OCI-M2 (cell line): ENCODE measurements around the gene KIF1A.

Experiments used
- DNase-seq: peaks from one replicate; lab custom pipeline; 2025; ENCODE audit not compliant: unreplicated experiment; lab: John Stamatoyannopoulos, UW

Gene KIF1A

DNA sequence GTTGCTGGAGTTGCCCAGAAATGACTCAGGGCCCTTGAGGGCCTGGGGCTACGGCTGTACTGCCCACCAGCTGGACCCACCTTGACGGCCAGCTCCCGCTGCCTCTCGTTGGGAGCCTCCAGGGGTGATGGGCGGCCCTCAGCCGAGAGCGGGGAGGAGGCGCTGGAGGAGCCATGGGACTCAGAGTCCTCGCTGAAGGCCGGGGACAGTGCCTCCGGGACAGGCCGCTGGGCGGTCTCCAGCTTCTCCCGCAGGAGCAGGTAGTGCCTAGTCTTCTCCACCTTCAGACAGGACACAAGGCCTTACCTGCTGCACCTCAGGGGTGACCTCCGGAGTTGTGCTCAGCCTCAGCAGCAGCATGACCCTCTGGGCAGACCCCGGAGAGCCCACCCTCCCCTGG lies 97.6 kb downstream of the KIF1A start:
- DNase-seq: no peak

DNA sequence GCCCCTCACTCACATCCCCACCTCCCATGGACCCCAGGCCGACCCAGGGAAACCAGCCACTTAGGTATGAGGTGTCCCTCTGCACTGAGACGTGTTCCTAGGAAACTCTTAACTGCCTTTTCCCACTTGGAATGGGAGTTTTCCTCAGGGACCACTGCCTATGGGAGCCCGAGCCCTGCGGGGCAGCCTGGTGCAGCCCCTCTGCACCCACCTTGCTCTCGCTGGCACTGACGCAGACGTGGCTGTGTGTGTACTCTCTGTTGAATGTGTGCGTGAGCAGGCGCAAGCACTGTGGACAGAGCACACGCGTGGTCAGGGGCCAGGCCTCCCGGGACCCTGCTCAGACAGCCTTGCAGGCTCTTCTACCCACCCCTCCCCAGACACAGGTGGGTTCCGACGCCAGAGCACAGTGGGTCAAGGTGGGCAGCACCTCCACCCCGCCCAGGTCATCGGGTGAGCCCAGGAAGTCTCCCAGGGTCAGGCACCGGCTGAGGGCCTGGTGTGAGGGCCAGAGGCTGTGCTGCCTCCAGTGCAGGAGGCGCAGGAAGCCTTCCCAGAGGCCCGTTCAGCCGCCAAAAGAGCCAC lies 98.3 kb downstream of the KIF1A start:
- DNase-seq: no peak

DNA sequence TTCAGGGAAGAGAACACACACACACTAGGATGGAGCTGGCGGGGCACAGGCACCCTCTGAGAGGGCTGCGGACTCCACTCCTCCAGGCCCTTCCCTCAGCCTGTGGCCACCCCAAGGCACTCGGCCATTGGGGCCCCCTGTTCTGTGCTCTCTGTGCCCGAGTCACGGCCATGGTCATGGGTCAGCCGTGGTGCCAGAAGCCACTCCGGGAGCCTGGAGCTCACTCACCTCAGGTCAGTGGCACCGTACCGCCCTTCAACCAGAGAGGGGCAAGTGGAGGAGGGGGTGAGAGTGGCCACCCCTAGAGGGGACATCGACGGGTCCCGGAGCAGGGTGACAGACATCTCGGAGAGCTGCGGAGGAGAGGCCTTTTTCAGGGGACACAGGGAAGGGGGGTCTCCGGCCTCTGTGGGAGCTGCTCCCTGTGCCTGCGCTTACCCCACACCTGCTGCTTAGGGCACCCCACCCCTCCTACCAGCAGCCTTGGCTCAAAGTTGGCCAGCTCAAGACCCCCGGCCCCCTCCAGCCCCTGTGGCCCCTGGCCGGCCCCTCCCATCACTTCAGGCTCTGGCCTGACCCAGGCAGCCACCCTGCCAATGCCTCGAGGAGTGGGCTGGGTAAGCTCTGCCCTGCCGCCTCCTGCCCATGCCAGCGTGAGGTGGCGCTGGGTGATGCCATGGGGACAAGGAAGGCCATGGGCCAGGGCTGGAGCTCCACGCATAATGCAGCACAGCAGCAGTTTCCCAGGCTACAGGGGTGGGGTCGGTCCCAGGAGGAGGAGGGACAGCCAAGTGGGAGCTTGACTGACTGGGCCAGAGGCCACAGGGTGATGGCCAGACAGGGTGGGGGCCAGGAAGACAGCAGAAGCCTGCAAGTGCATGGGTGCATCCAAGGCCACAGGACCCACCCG lies 99.1 kb downstream of the KIF1A start:
- DNase-seq: no peak

DNA sequence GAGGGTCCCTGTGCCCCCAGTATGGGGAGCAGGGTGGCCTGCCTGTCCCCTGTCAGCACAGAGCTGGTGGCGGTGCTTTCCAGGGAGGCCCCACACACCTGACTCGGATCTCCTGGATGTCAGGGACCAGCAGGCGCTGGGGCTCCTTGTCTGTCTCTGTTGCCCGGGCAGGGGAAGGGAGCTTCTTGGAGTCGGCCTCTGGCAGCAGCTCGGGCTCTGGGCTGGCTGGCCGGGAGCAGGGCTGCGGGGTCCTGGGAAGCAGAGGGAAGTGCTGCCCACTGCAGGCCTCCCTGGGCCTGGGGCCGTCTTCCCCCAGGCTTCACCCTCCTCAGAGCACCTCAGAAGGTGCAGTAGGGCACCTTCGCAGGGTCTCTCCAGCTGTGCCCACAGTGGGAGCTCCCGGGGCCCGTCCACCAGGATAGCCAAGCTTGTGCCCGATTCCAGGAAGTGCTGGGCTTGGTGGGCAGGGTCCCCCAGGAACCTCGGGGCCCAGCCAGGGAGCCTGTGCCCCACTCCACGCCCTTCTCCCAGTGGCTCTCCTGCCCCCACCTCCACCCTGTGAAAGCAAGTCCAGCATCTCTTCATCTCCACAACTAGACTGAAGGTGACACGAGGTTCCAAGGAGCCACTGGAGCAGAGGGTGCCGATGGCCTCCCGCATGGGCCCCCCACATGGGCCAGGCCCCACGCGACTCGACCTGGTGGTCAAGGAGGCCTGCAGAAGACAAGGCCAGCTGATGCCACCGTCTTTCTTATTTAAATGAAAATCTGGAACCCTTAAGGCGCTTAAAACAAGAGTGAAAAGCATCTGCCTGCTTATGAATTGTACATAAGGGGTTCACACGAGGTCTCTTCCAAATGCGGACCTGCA lies 100.1 kb downstream of the KIF1A start:
- DNase-seq: no peak

DNA sequence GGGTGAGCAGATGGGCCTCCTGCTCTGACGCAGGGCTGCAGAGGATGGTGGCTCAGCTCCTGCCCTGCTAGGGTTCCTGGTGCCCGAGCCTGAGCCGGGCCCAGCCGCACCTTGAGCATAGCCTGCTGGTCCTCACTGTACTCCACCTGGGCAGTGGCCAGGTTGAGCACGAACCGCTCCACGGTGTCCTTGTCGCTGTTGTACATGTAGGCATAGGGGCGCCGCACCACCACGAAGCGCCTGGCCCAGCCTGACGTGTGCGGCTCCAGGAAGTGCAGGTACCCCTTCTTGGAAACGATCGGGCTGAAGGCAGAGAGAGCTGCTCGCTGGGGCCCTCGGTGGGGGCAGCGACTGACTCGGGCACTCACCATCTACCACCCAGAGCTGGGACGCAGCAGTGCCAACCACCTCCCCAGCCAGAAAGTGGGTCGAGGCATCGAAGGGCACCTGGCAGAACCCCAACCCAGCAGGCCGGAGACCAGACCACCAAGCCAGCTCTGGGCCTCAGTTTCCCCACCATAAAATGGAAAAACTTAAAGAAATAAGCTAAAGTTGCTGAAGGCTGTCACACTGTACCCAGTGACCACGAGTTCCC lies 101.0 kb downstream of the KIF1A start:
- no peak for DNase-seq

DNA sequence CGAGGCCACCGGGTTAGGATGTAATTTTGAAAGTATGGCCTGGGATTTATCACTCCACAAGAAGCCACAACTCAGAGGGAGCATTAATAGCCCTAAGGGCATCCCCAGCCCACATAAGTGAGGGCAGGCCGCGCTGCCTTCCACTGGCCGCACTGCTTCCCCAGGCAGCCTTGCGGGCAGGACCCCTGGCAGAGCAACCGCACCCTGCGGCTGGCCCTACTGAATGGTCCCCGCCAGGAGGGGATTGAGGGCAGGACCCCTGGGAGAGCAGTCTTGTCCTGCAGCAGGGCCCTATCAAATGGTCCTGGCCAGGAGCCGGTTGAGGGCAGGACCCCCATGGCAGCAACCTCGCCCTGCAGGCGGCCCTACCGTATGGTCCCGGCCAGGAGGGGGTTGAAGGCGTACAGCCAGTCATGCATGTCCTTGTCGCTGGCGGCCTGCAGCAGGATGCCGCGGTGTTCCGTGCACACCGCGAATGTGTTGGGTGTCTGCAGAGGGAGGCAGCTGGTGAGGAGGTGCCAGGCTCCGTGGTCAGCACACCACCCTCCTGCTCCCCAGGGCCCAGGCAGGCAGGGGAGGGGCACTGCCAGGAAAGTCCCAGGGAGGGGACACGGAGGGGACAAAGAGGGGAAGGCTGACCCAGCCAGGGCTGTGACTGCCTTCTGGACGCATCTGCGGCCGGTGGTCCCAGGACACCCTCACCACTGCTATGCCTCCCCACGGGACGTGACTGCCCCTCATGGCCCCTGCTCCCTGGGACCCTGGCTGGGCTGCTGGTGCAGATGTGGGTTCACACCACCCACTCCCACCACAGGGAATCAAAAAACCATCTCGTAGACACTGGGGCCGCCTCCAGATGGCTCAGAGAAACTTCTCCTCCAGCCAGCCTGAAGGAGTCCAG lies 102.1 kb downstream of the KIF1A start:
- no peak for DNase-seq

DNA sequence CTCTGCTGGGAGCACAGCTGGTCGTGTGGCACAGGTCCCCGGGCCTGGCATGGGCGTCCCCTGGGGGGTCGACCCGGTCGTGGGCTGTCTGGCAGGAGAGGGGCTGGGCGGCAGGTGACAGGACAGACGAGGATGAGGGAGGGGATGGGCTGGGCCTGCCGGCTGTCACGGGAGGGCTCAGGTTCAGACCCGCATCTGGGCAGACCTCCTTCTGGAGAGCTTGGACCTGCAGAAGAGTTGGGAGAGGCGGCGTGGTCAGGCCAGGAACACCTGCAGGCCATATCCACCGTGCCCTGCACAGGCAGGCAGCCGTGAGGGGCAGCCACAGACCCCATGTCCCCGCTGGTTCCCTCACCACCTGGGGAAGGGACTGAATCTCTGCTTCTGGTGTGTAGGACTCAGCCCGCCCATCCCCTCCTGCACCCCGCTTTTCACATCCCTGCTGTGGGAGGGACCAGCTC lies 102.8 kb downstream of the KIF1A start:
- DNase-seq: no peak

DNA sequence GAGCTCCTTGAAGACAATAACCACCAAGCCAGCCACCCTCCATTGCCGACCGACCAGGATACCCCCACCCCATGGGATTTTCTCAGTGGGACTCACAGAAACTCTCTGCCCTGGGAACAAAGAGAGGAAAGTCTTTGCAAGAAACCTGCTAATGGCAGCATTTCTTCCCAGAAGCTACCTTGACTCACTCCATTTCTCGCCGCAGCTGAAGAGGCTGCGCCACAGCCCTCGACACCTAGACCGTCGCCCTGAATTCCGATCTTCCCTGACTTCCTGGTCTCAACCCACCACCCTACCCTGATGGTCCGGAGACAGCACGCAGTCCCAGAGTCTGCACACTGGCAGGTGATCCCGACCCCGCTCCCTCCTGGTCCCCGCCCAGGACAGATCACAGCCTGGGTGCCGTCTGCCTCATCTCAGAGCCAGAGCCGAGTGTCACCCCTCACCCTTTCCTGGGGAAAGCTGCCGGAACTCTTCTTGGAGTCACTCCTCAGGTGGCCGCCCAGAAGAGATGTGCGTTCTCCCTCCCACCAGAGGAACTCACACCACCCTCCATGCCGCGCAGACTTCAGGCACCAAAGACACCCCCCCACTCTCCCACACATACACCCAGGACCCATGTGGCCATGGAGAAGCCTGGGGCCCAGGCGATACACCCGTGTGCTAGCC lies 103.8 kb downstream of the KIF1A start:
- DNase-seq: no peak

DNA sequence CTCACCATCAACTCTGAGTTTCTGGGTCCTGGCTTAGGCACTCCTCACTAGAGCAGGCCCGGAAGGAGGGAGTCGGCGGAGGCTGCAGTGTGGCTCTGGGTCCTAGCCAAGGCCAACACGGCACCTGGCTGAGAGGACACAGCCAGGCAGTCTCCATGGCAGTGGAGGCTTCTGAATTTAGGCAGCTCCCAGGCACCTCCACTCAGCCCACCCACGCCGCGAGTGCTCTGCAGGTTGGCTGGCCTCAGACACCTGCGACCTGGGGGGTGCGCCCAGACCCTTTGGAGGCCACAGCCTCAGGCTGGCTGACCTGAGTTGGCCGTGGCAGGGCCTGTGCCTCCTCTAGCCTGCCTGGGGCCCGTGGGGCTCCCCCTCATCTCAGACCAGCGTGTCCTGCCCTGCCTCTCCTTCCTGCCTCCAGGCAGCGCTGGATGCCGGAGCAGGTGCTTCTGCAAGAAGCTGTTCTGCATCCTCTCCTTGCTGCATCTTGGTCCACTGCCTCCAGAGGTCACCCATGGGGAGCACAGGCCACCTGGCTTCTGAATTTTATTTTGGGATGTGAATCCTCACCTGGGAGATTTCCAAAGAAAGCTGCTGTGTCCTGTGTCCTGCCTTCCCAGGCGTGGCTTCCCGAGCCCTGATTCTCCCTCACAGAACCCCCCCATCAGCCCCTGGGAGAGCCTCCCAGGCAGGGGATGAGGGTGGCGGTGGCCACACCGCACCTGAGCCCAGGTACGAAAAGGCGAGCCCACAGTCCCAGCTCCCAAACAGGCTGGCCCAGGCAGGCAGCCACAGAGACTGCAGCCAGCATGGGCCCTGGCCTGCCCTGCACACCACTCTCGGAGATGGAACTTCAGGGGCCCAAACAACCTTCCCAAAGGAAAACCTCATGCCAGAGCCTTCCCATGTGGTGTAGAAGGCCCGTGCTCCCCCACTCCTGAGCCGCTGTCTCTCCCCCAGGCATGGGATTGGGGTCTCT lies 105.0 kb downstream of the KIF1A start:
- DNase-seq: no peak

DNA sequence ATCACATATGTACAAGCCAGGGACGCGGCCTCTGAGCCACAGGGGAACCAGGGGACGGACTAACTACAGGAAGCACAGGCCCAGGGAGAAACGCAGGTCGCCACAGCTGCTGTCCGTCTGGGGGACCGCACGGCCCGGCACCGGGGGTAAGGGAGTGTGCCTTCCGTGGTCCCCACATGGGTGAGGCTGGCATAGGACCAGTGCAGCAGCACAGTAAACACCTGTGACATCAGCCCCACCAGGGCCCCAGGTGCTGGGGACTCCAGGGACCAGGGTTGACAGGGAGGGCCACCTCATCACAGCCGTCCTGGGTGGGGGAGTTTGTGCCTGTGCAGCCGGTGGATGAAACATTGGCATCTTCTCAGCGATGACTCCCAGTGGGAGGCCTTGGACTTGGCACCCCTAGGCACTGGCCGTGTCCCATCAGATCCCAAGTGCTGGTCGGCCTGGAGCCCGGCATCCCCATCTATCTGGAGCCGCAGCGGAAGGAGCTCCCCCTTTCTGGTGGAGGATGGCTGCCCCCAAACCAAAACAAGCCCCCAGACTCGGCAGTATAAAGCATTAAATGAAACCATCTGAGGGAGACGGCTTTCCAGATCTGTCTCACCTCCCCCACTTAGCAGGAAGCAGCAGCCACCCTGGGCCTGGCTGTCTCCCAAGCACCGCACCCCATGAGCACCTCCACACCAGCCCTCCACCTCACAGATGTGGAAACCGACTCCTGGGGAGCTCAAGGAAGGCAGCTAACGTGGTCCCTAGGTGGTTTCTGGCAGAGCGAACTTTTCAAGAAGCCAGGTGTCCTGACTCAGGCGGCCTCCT lies 105.9 kb downstream of the KIF1A start:
- no peak for DNase-seq

DNA sequence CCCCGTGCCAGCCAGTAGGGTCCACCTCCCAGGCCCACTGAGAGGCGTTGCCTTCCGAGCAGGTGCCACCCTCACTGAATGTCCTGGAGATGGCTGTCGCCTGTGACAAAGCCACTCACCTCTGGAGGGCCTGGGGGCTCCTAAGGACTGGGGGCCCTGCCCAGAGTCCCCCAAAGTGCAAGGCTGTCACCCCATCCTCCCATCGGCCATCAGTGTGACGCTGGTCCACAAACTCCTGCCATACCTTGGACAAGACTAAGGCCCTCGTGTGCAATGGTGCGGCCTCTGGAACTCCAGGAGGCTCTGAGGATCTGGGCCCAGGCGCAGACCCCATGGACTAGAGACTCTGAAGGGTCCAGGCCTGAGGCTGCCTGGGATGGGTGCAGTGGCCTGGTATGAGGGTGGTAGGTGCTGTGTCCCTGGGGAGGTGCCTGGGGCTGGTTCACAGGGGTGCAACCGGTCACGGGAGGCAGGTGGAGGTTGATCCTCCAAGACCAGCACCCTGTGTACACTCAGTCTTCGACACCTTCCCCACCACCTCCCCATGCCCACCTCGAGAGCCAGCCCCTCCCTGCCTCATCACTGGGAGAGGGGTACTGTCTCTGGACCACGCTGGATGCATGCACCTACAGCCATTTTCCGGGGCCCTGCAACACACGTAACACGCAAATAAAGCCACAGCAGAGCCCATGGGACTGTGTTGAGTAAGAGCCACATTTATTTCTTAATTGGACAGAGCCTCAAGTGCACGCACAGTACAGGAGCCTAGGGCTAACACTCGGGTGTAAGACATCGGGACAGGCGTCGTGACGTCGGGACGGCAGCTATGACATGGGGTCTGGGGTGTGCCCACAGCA lies 106.7 kb downstream of the KIF1A start:
- DNase-seq: no peak

DNA sequence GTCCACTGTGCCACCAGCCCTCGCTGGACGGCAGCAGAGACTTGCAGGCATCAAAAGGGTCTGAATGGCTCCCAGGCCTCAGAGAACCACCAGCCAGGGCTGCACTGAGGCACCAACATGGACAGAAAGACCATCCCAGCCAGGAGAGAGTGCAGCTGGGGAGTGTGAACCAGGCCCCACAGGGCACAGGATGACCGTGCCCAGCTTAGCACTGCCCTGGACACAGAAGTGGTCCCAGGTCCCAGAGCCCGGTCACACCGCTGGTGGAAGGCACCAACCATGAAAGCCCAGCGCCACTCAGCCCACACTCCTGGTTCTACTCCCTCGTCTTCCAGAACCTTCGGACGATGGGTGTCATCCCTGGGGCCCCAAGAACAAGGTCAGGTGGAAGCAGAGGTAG lies 107.9 kb downstream of the KIF1A start:
- no peak for DNase-seq

DNA sequence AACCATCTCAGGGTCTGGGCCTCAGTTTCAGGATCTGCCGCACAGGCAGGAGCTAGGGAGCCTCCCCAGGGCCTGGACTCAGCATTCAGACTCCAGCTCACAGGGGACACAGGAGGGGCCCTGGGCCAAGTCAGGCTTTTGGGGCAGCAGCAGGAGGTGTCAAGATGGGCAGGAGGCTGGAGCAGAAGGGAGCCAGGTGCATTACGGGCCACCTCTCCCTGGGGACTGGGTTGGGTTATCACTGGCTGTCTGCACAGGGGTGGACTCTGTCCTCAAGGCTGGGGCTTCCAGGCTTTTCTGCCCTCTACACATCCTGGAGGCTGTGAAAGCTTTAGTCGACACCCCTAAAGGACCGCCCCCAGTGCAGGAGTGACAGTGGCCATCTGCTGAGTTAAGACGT lies 108.3 kb downstream of the KIF1A start:
- DNase-seq: no peak

DNA sequence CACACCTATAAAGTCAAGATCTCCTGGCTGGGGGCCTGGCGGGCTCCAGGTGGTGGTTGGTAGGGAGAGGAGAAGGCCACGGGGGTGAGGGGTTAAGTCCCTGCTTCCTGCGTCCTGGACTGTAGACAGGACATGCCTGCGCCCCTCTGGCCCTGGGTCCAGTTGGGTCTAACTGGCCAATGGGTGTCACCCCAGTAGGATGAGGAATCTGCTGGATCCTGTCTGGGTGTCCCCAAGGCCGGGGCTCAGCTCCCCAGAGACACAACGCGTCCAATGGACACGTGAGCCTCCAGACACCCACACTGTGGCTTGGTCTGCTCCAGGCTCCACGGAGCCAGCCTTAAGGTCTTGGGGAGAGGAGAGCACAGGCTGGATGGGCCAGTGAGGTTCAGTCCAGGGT lies 108.7 kb downstream of the KIF1A start:
- DNase-seq: no peak

DNA sequence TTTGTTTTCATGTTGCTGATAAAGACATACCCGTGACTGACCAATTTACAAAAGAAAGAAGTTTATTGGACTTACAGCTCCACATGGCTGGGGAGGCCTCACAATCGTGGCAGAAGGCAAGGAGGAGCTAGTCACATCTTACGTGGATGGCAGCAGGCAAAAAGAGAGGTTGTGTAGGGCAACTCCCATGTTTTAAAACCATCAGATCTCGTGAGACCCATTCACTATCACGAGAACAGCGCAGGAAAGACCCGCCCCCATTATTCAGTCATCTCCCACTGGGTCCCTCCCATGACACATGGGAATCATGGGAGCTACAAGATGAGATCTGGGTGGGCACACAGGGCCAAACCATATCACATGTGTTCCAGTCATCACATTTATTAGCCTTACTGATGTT lies 111.6 kb downstream of the KIF1A start:
- DNase-seq: no peak

DNA sequence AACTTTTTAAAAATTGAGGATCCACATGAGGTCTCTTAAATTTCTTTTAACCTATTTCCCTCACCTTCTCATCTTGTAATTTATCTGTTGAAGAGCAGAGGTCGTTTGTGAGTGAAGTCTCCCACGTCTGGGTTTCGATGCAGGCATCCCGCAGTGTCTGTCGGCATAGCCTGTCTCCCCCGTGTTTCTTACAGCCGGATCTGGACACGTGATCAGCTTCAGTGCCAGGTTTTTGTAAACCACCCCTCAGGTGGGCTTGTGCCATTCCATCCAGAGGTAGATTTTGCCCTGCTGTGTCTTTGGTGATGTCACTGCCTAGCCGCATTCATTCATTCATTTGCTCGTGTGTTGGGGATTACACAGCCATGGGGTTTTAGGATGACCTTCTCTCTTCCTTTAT lies 112.2 kb downstream of the KIF1A start:
- DNase-seq: no peak
